ENCODE measurements around the gene TBC1D8. TPM values are rescaled to one million over a fixed set of nuclear protein-coding genes. Genes with fewer than 3 reads are reported as not detected.

Gene TBC1D8
- total and polyA plus RNA-seq, 9 of the 15 experiments (the other 6 are each of a cell fraction or from before 2014, with no cell fraction given), result 0.36 to 1.3 (median 0.82) TPM

DNA sequence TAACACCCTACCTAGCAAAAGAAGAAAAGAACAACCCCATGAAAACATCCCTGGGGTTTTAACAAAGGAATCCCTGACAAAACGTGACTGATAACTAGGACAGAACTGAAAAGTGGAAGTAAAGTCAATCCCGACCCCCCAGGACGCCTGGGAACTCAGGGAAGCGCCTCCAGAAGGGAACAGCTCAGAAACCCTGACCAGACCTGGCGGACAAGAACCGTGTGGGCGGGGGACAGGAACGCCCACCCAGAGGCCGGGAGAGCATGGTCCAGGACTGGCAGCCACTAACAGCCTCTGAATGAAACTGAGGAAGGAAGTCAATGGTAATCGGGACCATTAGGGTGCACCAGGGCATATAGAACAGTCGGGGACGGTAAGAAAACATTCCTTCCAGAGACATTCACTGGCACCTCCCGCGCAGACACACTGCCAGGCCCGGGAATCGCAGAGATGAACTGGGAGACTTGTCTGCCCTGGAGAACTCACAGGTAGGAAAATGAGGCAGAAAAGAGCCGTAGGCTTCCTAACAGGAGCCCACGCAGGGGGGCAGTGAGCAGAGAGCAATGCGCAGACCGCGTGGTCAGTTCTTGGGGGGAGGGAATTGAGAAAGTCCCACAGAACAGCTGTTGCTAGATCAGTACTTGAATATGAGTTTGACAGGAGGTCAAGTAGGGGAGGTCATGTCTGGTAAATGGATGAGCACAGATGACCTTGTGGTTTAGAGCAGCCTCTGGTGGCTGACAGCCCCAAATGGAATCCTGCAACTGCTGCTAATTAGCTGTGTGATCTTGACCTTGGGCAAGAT is 1.3 kb upstream of the TBC1D8 start (continued):
- TF ChIP-seq EGR1 (conservative IDR thresholded peaks at IDR 0.05) (peak; percentile 45; the same call in 1 of the 2 replicates), GABPB2 (CRISPR knock-in tag; conservative IDR thresholded peaks at IDR 0.05) (no peak), MEF2D (tag; conservative IDR thresholded peaks at IDR 0.05; ENCODE audit: low read depth) (no peak), HNRNPH1 (optimal IDR thresholded peaks at IDR 0.05; ENCODE audit: low read depth, low read length) (no peak)
- TF ChIP-seq, protein P1, sequence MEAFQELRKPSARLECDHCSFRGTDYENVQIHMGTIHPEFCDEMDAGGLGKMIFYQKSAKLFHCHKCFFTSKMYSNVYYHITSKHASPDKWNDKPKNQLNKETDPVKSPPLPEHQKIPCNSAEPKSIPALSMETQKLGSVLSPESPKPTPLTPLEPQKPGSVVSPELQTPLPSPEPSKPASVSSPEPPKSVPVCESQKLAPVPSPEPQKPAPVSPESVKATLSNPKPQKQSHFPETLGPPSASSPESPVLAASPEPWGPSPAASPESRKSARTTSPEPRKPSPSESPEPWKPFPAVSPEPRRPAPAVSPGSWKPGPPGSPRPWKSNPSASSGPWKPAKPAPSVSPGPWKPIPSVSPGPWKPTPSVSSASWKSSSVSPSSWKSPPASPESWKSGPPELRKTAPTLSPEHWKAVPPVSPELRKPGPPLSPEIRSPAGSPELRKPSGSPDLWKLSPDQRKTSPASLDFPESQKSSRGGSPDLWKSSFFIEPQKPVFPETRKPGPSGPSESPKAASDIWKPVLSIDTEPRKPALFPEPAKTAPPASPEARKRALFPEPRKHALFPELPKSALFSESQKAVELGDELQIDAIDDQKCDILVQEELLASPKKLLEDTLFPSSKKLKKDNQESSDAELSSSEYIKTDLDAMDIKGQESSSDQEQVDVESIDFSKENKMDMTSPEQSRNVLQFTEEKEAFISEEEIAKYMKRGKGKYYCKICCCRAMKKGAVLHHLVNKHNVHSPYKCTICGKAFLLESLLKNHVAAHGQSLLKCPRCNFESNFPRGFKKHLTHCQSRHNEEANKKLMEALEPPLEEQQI (IDR thresholded peaks at IDR 0.05), result no peak

GRCh38 chr2:101151859-101152271 is 683 bp upstream of the TBC1D8 start:
- no peak for ATAC-seq
- Histone ChIP-seq H3K27me3 (ENCODE audit: control insufficient read depth in 2 of 2, insufficient read depth in 2 of 2, low read length in 2 of 2) (peaks cover 36 to 59% of the 10 kb centered on the region in 2 experiments), H3K4me2 (ENCODE audit: insufficient read depth, low read length) (peak overlapping the region; percentile 75), H3K9me1 (ENCODE audit: control insufficient read depth, insufficient read depth, low read length) (no peaks in the 10 kb centered on the region), H3K9ac (ENCODE audit: insufficient read depth in 1 of 2, low read depth in 2 of 2, low read length in 2 of 2) (peak overlapping the region; percentile 50 to 91; a peak in 3 of 4 replicates), H2AFZ (ENCODE audit: low read depth, low read length) (peak overlapping the region; percentile 96), H3K27ac (ENCODE audit: extremely low read depth, low read depth, low read length) (no peak overlapping the region), H3K36me3 (ENCODE audit: control insufficient read depth, insufficient read depth, low read length) (no peaks in the 10 kb centered on the region), H3K4me3 (peak overlapping the region; percentile 50), H3K79me2 (ENCODE audit: control insufficient read depth, insufficient read depth, low read length) (no peaks in the 10 kb centered on the region), H3K9me3 (replicated peaks; ENCODE audit: control insufficient read depth, insufficient read depth, low read depth, low read length) (no peaks in the 10 kb centered on the region), H3K4me1 (replicated peaks in 1 of 2; ENCODE audit: control insufficient read depth in 2 of 2, insufficient read depth in 2 of 2, low read length in 2 of 2) (peaks cover 2 to 15% of the 10 kb centered on the region in 2 experiments; a peak in 4 of 5 replicates), H4K20me1 (replicated peaks; ENCODE audit: control insufficient read depth, insufficient read depth, low read length) (no peaks in the 10 kb centered on the region)
- ChIA-PET CTCF (ENCODE audit: low intra/inter-chr PET ratio) (interaction anchor here (3.5 kb wide), 1 partner anchor 115 kb away, joined by 17 read pairs; no protein-coding TSS in a partner anchor), POLR2A (interaction anchor here (1.0 kb wide), 1 partner anchor 121 kb away, joined by 3 read pairs; no protein-coding TSS in a partner anchor)
- peak; percentile 54 for FAIRE-seq
- intact Hi-C loops (cut with micrococcal nuclease), result loop anchor here (2.0 to 5.0 kb wide), 3 partner anchors 100 to 139 kb away; partner anchors contain the start of gene CNOT11
- in situ Hi-C loops (cut with MboI), result no loop called here
- 55% methylated on average over 14 of the region's 14 CpGs for WGBS (ENCODE audit: insufficient coverage, low coverage, missing lambda C conversion rate)
- no TSS peak for BruUV-seq (replicated peaks)
- DNase-seq (ENCODE audit: extremely low read depth in 1 of 4, low spot score in 3 of 4), result no peak
- TF ChIP-seq ZBTB2 (IDR thresholded peaks at IDR 0.05), result no peak
- TF ChIP-seq, protein P2, sequence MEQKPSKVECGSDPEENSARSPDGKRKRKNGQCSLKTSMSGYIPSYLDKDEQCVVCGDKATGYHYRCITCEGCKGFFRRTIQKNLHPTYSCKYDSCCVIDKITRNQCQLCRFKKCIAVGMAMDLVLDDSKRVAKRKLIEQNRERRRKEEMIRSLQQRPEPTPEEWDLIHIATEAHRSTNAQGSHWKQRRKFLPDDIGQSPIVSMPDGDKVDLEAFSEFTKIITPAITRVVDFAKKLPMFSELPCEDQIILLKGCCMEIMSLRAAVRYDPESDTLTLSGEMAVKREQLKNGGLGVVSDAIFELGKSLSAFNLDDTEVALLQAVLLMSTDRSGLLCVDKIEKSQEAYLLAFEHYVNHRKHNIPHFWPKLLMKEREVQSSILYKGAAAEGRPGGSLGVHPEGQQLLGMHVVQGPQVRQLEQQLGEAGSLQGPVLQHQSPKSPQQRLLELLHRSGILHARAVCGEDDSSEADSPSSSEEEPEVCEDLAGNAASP (IDR thresholded peaks at IDR 0.05), result no peak

Data from K562 (cell line).